Nephron progenitor cell (in vitro differentiated cells): ENCODE data around the gene MT1F.

Source experiments
- DNase-seq: peaks from one replicate; pipeline ENCODE4 v3.0.0; 2021
- H3K27ac Mint-ChIP-seq: 2 replicates; pipeline ENCODE4 v1.8.0; 2021; ENCODE audit warnings: mild to moderate bottlenecking, moderate library complexity, mixed read lengths
- H3K27me3 Mint-ChIP-seq: 2 replicates; pipeline ENCODE4 v1.8.0; 2021; ENCODE audit warnings: mild to moderate bottlenecking, low read depth, mixed read lengths; ENCODE audit not compliant: poor library complexity
- H3K36me3 Mint-ChIP-seq: 2 replicates; pipeline ENCODE4 v1.8.0; 2021; ENCODE audit warnings: low read depth, mixed read lengths
- H3K4me1 Mint-ChIP-seq: 2 replicates; pipeline ENCODE4 v1.8.0; 2021; ENCODE audit warnings: mixed read lengths
- H3K4me3 Mint-ChIP-seq: 2 replicates; pipeline ENCODE4 v1.8.0; 2021; ENCODE audit warnings: mild to moderate bottlenecking, moderate library complexity, mixed read lengths
- H3K9me3 Mint-ChIP-seq: 2 replicates; pipeline ENCODE4 v1.8.0; 2021; ENCODE audit warnings: mild to moderate bottlenecking, moderate library complexity, mixed read lengths
- TF ChIP-seq, protein P1 (sequence below): fragments of 200-600 bp; sonication (generic); IDR thresholded peaks from 2 replicates; pipeline ENCODE4 v1.5.0; 2021; ENCODE audit warnings: antibody characterized with exemption

Gene MT1F

DNA sequence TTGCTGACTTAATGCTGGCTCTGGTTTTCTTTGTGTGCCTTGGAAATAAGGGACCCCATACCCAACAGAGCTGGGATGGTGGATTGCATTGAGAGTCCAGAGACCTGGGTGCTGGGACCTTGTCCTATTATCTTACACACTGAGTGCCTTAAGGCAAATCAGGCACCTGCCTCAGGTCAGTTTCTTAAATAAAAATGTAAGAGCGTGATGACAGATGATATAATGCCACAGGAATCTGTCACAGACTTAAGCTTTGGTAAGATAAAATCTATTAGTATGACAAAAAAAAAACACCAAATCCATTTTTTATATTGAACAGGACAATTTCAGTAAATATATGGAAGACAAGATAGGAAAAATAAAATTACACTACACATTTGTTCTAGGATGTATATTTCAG, 17.7 kb upstream of the MT1F start:
- H3K4me3 Mint-ChIP-seq: no peak overlapping the region
- H3K9me3 Mint-ChIP-seq: no peaks in the 10 kb centered on the region

DNA sequence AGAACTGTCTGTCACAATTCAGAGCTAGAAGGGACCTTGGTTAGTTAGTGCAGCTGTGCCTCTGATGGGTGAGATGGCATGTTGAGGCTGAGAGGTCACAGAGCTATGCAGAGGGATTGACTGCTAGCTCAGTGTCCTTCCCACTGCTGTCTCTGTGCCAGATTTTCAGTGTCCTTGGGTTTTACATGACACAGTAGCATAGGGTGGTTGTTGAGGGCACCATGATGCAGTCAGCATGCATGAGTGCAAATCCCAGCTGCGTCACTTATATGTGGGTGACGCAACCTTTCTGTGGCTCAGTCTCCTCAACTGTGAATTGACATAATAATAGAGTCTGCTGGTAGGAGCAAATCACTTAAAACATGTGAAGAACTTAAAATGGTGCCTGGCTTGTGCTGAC, 16.6 kb upstream of the MT1F start:
- no peak overlapping the region for H3K4me3 Mint-ChIP-seq
- TF ChIP-seq, protein P1, sequence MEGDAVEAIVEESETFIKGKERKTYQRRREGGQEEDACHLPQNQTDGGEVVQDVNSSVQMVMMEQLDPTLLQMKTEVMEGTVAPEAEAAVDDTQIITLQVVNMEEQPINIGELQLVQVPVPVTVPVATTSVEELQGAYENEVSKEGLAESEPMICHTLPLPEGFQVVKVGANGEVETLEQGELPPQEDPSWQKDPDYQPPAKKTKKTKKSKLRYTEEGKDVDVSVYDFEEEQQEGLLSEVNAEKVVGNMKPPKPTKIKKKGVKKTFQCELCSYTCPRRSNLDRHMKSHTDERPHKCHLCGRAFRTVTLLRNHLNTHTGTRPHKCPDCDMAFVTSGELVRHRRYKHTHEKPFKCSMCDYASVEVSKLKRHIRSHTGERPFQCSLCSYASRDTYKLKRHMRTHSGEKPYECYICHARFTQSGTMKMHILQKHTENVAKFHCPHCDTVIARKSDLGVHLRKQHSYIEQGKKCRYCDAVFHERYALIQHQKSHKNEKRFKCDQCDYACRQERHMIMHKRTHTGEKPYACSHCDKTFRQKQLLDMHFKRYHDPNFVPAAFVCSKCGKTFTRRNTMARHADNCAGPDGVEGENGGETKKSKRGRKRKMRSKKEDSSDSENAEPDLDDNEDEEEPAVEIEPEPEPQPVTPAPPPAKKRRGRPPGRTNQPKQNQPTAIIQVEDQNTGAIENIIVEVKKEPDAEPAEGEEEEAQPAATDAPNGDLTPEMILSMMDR: no peak
- no peaks in the 10 kb centered on the region for H3K36me3 Mint-ChIP-seq
- peaks cover 22% of the 10 kb centered on the region for H3K4me1 Mint-ChIP-seq
- H3K9me3 Mint-ChIP-seq: no peaks in the 10 kb centered on the region
- H3K27me3 Mint-ChIP-seq: peaks cover 100% of the 10 kb centered on the region
- no peak for DNase-seq
- H3K27ac Mint-ChIP-seq: no peak overlapping the region

More for the DNA sequence above, 17.7 kb upstream of the MT1F start:
- Mint-ChIP-seq H3K36me3 (no peaks in the 10 kb centered on the region), H3K27me3 (peaks cover 100% of the 10 kb centered on the region), H3K4me1 (peaks cover 22% of the 10 kb centered on the region), H3K27ac (no peak overlapping the region)
- DNase-seq: no peak
- TF ChIP-seq, protein P1: no peak

DNA sequence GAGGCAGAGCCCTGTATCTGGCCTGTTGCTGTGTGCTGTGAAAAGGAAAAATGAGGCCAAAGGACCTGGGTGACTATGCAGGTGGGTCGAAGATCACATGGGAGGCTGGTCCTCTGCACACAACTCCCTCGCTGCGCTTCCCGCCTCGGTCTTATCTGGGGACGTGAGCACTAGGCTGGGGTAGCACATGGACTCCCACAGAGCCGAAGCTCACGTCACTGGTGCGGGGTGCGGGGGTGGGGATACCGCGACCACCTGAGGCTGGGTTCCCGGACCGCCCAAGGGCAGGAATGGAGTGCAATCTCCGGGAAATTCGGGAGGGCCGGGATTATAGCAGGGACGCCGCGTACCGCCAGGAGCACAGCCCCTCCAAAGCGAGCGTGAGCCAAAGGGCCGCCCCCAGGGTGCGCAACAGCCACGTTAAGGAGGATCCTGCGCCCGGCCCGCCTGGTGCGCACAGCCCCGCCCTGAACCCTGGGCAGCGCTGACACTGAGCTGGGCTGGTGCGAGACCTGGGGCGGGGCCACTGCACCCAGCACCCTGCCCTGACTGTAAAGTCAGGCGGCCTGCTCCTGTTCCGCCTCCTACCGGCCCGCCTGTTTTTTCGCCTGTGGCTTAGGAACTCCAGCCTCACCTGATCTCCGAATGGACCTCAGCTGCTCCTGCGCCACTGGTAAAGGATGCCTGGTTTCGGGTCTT, 14.5 kb upstream of the MT1F start:
- DNase-seq: peak; percentile 63
- peaks cover 100% of the 10 kb centered on the region for H3K27me3 Mint-ChIP-seq
- no peaks in the 10 kb centered on the region for H3K36me3 Mint-ChIP-seq
- H3K4me1 Mint-ChIP-seq: peaks cover 16% of the 10 kb centered on the region
- TF ChIP-seq, protein P1: no peak
- H3K4me3 Mint-ChIP-seq: peak overlapping the region; percentile 13
- H3K27ac Mint-ChIP-seq: no peak overlapping the region
- H3K9me3 Mint-ChIP-seq: no peaks in the 10 kb centered on the region

DNA sequence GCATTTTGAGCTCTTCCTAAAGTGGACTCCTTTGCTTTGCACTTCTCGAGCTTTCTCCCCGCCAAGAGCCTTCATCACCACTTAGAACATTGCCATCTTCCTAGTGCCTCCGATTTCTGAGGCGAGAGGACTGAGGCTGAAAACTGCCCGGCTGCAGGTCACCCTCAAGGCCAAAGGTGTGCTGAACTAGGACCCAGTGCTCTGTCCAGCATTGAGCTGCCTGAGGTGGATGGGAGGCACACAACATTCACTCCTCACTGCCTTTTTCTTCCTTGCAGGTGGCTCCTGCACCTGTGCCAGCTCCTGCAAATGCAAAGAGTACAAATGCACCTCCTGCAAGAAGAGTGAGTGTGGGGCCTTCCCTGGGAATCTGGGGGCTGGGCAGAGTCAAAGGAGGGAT, 13.9 kb upstream of the MT1F start:
- Mint-ChIP-seq H3K27me3 (peaks cover 100% of the 10 kb centered on the region), H3K4me3 (peak overlapping the region; percentile 13), H3K36me3 (no peaks in the 10 kb centered on the region), H3K27ac (no peak overlapping the region), H3K9me3 (no peaks in the 10 kb centered on the region), H3K4me1 (peaks cover 16% of the 10 kb centered on the region)
- TF ChIP-seq, protein P1: no peak
- DNase-seq: no peak

DNA sequence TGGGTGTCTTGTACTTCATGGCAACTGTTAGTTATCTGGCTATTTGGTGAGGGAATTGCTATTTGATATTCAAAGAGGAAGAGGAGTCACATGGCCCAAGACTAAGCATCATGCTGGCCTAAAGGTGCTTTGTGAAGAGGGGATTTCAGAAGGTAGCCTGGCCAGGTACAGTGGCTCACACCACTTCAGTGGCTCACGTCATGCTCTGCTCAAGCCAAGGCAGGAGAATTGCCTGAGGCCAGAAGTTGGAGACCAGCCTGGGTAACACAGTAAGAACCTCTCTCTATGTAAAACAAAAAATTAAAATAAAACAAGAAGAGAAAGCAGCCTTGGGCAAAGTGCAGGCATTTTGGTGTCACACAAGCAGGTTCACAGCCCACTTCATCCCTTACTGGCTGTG, 12.4 kb upstream of the MT1F start:
- H3K27ac Mint-ChIP-seq: no peak overlapping the region
- no peak for DNase-seq
- H3K4me3 Mint-ChIP-seq: no peak overlapping the region
- no peaks in the 10 kb centered on the region for H3K9me3 Mint-ChIP-seq
- peaks cover 13% of the 10 kb centered on the region for H3K4me1 Mint-ChIP-seq
- H3K36me3 Mint-ChIP-seq: no peaks in the 10 kb centered on the region
- TF ChIP-seq, protein P1: no peak
- H3K27me3 Mint-ChIP-seq: peaks cover 100% of the 10 kb centered on the region

DNA sequence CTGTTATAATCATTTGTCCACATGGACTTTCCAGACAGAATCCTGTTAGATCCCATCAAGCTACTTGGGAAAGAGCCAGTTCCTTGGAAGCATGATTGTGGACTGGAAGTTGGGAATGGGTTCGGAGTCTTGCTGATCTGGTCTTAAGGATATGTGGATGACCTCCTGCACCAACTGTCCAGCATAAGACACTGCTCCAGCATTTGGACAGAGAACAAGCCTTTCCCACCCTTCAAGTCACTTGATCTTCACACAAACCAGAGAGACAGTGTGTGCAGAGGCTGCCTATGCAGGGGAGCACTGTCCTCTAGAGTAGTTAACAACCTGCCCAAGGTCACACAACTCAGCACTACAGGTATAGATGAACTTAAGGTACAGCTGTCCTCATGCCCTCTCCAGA, 11.9 kb upstream of the MT1F start:
- DNase-seq: no peak
- H3K27me3 Mint-ChIP-seq: peaks cover 100% of the 10 kb centered on the region
- H3K36me3 Mint-ChIP-seq: no peaks in the 10 kb centered on the region
- H3K4me3 Mint-ChIP-seq: no peak overlapping the region
- H3K27ac Mint-ChIP-seq: no peak overlapping the region
- TF ChIP-seq, protein P1: no peak
- no peaks in the 10 kb centered on the region for H3K9me3 Mint-ChIP-seq
- H3K4me1 Mint-ChIP-seq: peaks cover 8% of the 10 kb centered on the region
